Measurements from ENCODE around the gene GPR132.

- TF ChIP-seq CTCF (IDR thresholded peaks at IDR 0.05; ENCODE audit: low read length) (no peak), EZH2phosphoT487 (IDR thresholded peaks at IDR 0.05; ENCODE audit: low read length) (no peak), EZH2 (optimal IDR thresholded peaks at IDR 0.05; ENCODE audit: low read depth, low read length) (no peak)
Measured at GRCh38 chr14:105034315-105035039, 30.8 kb downstream of the GPR132 start.
